ENCODE data around the gene COBL.

Gene COBL

DNA sequence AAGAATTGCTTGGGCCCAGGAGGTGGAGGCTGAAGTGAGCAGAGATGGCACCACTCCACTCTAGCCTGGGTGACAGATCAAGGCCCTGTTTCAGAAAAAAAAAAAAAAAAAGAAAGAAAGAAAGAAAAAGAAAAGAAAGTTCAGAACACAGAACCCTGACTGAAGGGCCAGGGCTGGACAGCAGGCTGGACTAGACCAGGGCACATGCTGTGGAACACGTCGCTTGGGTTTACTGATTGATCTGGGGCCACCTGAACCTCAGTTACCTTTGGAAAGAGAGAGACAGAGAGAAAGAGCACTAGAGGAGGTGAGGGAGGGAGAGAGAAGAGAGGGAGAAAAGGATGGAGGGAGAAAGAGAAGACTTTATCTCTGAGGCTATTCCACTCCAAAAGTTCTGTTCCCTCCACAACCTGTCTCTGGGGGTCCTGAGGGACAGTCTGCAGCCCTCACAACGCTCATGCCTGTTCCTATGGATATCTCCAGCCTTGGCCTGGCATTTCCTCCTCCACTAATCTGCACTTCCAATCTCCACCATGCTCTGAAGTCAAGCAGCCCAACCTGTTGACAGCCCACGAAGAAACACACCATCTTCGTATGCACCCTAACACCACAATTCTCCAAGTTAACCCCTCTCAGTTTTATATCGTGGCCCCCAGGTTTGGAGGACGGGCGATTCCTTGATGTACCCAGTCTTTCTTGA is 81.8 kb downstream of the COBL start:
- H3K27ac Mint-ChIP-seq = no peak overlapping the region
- H3K27me3 Mint-ChIP-seq = peaks cover 4% of the 10 kb centered on the region
- DNase-seq = no peak
- no peak overlapping the region for H3K4me3 Mint-ChIP-seq
- no peaks in the 10 kb centered on the region for H3K36me3 Mint-ChIP-seq (ENCODE audit: low read depth)
- H3K9me3 Mint-ChIP-seq = no peaks in the 10 kb centered on the region
- H3K4me1 Mint-ChIP-seq (ENCODE audit: low read depth) = no peaks in the 10 kb centered on the region

DNA sequence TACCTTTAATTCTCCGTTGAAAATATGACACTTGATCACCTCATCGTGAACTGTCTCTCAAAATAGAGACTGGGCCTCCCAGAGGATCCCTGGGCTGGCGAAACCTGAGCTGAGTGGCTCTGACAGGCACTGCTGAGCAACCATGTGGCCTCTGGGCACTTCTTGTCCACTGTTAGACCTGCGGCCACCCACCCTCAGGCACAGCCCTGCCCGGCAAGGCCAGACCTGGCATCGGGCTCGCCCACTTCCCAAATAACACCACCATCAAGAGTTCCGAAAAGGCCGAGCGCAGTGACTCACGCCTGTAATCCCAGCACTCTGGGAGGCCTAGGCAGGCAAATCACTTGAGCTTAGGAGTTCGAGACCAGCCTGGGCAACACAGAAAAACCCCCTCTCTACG is 82.5 kb downstream of the COBL start:
- no peaks in the 10 kb centered on the region for H3K9me3 Mint-ChIP-seq
- H3K36me3 Mint-ChIP-seq (ENCODE audit: low read depth) = no peaks in the 10 kb centered on the region
- DNase-seq = no peak
- no peaks in the 10 kb centered on the region for H3K4me1 Mint-ChIP-seq (ENCODE audit: low read depth)
- peaks cover 4% of the 10 kb centered on the region for H3K27me3 Mint-ChIP-seq
- no peak overlapping the region for H3K4me3 Mint-ChIP-seq
- no peak overlapping the region for H3K27ac Mint-ChIP-seq

DNA sequence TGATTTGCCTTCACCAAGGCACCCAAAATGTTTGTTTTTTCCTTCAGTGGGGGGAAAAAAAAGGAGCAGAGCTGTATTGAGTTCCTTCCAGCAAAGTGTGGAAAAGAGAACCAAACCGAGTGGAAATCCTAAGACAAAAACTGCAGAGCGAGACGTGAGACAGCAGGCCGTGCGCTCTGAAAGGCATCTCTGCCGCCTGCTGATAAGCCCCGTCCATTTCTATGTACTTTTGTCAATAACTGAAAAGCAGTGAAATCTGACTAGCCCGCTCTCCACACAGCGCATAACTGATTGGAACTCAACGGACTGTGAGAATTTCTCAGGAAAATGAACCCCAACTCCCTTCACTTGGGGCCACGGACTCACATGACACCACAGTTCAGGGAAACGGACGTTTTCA is 83.2 kb downstream of the COBL start:
- no peaks in the 10 kb centered on the region for H3K4me1 Mint-ChIP-seq (ENCODE audit: low read depth)
- H3K27me3 Mint-ChIP-seq = peaks cover 4% of the 10 kb centered on the region
- H3K9me3 Mint-ChIP-seq = no peaks in the 10 kb centered on the region
- H3K36me3 Mint-ChIP-seq (ENCODE audit: low read depth) = no peaks in the 10 kb centered on the region
- no peak overlapping the region for H3K4me3 Mint-ChIP-seq
- DNase-seq = no peak
- no peak overlapping the region for H3K27ac Mint-ChIP-seq

DNA sequence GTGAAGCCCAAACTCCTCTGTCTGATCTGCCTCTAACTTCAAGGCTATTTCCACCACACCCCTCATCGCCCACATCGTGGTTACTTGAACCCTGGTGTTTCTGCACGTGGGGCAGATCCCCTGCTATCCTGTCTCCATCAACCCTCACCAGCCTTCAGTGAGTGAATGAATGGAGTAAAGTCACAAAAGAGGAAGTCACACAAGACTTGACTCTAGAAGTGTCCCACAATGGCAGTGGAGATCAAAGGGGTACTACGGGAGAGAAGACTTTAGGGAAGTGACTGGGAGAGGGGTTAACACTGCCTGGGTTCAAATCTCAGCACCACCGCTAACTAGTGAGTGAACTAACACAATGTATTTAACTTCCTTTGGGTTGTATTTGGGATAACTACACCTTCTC is 85.9 kb downstream of the COBL start:
- Mint-ChIP-seq H3K4me1 (ENCODE audit: low read depth) (no peaks in the 10 kb centered on the region), H3K4me3 (no peak overlapping the region), H3K27ac (no peak overlapping the region), H3K9me3 (no peaks in the 10 kb centered on the region), H3K36me3 (ENCODE audit: low read depth) (no peaks in the 10 kb centered on the region), H3K27me3 (peaks cover 4% of the 10 kb centered on the region)
- DNase-seq = no peak

DNA sequence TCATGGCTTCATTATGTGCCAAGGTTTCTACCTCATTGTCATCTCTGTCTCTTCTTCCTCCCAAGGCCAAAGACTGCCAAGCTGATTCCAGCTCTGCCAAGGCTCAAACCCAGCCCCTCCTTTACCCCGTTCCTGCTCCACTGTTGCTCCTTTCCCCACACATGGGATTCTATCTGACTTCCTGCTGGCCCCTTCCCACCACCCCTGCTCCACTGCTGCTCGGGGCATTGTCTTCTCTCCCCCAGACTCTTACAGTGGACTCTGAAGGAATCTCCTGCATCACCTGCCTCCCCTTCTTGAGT is 86.3 kb downstream of the COBL start:
- Mint-ChIP-seq H3K36me3 (ENCODE audit: low read depth) (no peaks in the 10 kb centered on the region), H3K9me3 (no peaks in the 10 kb centered on the region), H3K27ac (no peak overlapping the region), H3K4me1 (ENCODE audit: low read depth) (no peaks in the 10 kb centered on the region), H3K4me3 (no peak overlapping the region), H3K27me3 (peaks cover 4% of the 10 kb centered on the region)
- no peak for DNase-seq

DNA sequence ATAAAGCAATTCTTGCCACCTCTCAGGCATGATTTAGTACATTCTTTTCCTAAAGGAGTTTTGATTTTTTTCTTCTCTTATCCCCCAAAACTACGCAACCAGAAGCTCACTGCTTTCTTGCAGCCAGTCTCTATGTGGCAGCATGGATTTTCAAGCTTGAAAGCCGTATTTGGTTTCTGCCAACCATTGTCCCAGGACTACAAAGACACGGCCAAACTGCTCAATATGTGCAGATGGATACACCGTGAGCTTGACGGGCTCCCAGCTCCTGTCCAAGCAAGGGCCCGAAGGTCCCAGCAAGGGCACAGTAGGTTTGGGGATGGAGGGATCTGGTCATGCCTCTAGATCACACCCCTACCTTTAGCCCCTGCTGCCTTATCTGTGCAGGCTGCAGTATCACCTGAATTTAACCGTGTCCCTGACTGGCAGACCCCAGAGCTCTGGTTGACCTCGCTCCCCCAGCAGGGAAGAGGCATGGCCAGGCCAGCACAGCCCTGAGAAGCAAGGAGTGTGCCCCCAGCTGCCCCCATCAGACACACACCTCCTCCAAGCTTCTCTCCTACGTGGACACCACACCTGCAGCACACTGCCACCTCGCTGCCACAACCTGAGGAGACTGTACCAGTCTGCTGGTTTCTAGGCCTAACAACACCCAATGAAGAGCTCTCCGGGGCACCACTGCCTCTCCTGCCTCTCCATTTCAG is 86.8 kb downstream of the COBL start:
- Mint-ChIP-seq H3K4me1 (ENCODE audit: low read depth) (no peaks in the 10 kb centered on the region), H3K36me3 (ENCODE audit: low read depth) (no peaks in the 10 kb centered on the region), H3K27me3 (peaks cover 4% of the 10 kb centered on the region), H3K27ac (no peak overlapping the region), H3K4me3 (no peak overlapping the region), H3K9me3 (no peaks in the 10 kb centered on the region)
- DNase-seq = no peak

DNA sequence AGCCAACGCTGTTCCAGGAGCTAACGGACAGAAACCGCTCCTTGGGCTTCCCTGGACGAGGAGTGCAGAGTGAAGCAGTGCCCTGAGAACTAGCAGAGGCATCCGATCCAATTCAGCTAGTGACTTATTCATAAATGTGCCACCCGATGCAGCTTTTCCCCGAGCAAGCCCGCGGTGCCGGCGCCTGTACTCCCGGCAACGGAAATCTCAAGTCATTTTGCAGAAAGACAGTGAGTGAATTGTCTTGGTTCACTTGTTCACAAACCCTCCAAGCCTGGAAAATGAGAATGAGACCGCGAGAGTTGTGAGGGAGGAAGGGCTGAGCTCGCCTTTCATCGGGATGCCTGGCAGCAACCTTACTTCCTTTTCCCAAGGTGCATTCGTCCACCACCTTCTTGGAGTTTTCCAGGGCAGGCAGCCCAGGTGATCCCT is 87.5 kb downstream of the COBL start:
- H3K27ac Mint-ChIP-seq = no peak overlapping the region
- DNase-seq = no peak
- H3K9me3 Mint-ChIP-seq = no peaks in the 10 kb centered on the region
- no peak overlapping the region for H3K4me3 Mint-ChIP-seq
- H3K4me1 Mint-ChIP-seq (ENCODE audit: low read depth) = no peaks in the 10 kb centered on the region
- H3K27me3 Mint-ChIP-seq = peaks cover 4% of the 10 kb centered on the region
- H3K36me3 Mint-ChIP-seq (ENCODE audit: low read depth) = no peaks in the 10 kb centered on the region

DNA sequence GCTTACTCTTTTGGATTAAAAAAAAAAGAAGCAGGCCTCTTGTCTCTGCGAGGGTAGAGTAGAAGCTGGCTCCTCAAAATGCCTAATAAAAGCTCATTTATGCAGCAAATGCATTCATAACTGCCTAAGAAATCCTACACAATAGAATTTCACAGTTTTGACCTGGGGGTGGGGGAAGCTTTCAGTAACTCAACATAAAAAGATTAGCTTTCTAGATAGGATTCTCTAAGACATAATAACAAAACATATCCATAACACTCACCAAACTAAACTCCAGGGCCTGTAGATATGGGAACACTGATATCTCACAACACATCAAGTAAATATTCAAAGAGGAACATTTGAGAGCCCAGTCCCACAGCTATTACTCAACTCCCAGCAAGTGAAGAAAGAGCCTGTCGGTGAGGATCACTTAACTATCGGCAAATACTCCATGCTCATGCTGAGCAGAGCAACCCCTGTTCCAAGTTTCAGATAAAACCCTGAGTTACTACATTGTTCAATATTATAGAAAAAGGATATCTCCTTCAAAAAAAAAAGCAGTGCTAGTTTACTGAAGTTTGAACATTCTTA is 88.1 kb downstream of the COBL start:
- Mint-ChIP-seq H3K9me3 (no peaks in the 10 kb centered on the region), H3K4me3 (no peak overlapping the region), H3K27ac (no peak overlapping the region), H3K27me3 (peaks cover 4% of the 10 kb centered on the region), H3K36me3 (ENCODE audit: low read depth) (no peaks in the 10 kb centered on the region), H3K4me1 (ENCODE audit: low read depth) (no peaks in the 10 kb centered on the region)
- no peak for DNase-seq

DNA sequence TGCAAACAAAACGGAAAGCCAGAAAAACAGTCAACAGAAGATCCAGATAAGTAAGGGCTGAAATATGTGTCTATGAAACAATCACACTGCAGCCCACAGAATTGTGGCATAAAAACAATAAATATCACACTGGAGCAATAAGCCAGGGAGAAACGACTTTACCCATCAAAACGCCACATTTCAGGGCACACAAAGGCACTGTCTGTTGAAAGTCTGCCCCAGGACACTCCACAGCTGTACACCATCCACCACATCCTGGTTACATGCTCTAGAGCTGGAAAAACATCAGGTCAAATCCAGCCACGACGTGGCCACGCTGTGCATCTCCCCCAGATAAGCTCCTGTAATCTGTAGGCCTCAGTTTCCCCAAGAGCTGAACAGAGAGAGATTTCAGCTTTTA is 88.7 kb downstream of the COBL start:
- Mint-ChIP-seq H3K27me3 (peaks cover 4% of the 10 kb centered on the region), H3K4me1 (ENCODE audit: low read depth) (no peaks in the 10 kb centered on the region), H3K4me3 (no peak overlapping the region), H3K27ac (no peak overlapping the region), H3K36me3 (ENCODE audit: low read depth) (no peaks in the 10 kb centered on the region), H3K9me3 (no peaks in the 10 kb centered on the region)
- no peak for DNase-seq

DNA sequence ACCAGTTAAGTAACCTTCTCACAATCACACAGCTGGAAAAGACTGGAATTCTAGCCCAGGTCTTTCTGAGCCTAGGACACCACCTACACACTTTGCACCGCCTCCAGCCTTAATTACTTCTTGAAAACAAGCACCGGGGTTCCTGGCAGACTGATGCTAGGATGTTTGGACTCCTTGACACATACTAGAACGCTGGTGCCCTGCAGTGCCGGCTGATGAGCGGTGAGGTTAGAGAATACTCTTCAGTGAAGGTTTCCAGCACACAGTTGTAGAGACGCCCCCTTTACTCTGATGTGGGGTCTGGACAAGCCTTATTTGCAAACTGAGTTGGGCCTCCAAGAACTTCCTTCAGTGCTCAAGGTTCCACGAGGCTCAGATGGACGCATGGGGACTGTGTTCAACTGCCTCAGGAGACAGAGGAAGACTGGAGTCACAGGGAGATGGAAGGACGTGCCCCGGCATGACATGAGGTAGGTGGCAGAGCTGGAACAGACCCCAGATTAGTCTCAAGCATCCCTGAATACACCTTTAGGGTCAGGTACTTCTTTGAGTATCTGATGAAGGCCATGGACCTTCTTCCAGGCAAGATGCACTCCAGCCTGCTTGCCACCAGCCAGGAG is 89.6 kb downstream of the COBL start:
- H3K27ac Mint-ChIP-seq = no peak overlapping the region
- no peaks in the 10 kb centered on the region for H3K9me3 Mint-ChIP-seq
- peaks cover 4% of the 10 kb centered on the region for H3K27me3 Mint-ChIP-seq
- no peaks in the 10 kb centered on the region for H3K4me1 Mint-ChIP-seq (ENCODE audit: low read depth)
- no peak for DNase-seq
- no peak overlapping the region for H3K4me3 Mint-ChIP-seq
- no peaks in the 10 kb centered on the region for H3K36me3 Mint-ChIP-seq (ENCODE audit: low read depth)

DNA sequence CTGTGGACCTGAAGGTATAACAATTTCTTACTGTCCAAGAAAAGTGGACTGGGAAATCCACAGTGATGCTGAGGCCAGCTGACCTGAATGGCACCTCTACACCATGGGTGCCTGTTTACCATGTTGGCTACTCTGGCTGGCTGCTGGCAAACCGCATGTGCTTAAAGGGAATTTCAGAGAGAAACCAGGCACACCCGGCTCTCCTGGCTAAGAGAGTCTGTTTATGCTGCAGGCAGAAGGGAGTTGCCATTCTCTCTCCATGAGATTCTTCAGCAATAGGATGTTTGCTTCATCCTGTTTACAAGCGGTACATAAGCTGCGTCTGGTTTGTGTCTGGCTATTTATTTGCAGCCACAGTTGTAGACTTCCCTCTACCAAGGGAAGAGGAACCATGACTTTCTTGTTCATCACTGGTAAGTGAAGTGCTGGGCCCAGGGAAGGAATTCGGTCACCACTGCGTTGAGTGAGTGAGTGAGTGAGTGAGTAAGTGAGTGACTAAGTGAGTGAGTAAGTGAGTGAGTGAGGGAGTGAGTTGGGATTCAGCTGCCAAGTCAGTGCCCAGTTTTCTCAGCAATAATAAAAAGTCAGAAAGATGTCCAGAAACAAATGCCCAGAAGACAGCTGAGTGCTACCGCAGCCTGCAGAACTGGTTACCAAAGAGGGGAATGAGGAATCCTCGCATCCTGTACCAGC is 90.4 kb downstream of the COBL start:
- no peaks in the 10 kb centered on the region for H3K36me3 Mint-ChIP-seq (ENCODE audit: low read depth)
- peaks cover 4% of the 10 kb centered on the region for H3K27me3 Mint-ChIP-seq
- no peaks in the 10 kb centered on the region for H3K9me3 Mint-ChIP-seq
- H3K4me1 Mint-ChIP-seq (ENCODE audit: low read depth) = no peaks in the 10 kb centered on the region
- no peak overlapping the region for H3K27ac Mint-ChIP-seq
- H3K4me3 Mint-ChIP-seq = no peak overlapping the region
- no peak for DNase-seq

DNA sequence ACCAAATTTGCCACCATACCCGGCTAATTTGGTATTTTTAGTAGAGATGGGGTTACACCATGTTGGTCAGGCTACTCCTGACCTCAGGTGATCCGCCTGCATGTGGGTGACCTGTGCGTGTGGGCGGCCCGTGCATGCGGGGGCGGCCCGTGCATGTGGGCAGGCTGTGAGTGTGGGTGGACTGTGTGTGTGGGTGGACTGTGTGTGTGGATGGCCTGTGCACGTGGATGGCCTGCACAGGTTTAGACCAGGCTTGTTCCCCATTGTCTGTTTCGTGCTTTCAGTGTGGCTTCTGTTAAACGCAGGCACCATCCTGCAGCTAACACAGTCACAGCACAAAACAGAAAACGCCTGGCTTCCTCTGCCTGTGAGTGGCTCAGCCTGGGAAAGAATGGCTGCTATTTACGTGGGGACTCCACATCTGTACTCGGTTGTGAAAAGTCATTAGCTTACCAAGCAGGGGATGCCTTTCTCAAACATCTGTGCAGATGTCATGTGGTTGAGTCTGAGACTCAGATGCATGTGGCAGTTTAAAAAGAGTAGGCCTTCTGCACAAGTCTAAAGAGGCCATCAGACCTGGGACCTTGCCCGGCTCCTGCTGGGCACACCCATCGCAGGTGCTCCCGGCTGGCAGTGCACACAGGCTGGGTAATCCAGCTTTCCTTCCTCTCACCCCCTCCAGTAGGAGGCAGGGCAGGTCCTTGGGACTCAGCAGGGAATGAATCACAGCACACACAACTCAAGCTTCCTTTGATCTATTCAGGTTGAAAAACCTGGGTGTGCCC is 91.6 kb downstream of the COBL start:
- Mint-ChIP-seq H3K4me3 (no peak overlapping the region), H3K27me3 (peaks cover under 1% of the 10 kb centered on the region), H3K9me3 (no peaks in the 10 kb centered on the region), H3K27ac (no peak overlapping the region), H3K36me3 (ENCODE audit: low read depth) (no peaks in the 10 kb centered on the region), H3K4me1 (ENCODE audit: low read depth) (no peaks in the 10 kb centered on the region)
- no peak for DNase-seq

DNA sequence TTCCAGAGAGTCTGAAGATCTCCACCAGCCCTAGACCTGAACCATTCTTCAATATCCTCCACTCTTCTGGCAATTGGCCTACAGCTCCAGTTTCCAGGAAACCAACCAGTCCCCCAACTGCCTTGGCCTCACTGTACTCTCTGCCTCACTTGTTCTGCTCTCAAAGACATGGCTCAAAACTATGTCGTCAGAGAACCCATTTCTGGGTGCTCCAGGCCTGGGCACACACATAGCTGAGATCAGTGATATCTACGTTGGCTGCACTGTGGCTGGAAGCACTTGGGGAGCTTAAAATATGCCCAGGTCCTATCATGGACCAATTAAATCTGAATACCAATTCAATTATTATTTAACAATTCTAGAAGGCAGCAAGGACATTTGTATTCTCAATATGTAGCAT is 93.1 kb downstream of the COBL start:
- Mint-ChIP-seq H3K9me3 (no peaks in the 10 kb centered on the region), H3K27ac (no peak overlapping the region), H3K4me1 (ENCODE audit: low read depth) (no peaks in the 10 kb centered on the region), H3K36me3 (ENCODE audit: low read depth) (no peaks in the 10 kb centered on the region), H3K4me3 (no peak overlapping the region), H3K27me3 (no peaks in the 10 kb centered on the region)
- DNase-seq = no peak

DNA sequence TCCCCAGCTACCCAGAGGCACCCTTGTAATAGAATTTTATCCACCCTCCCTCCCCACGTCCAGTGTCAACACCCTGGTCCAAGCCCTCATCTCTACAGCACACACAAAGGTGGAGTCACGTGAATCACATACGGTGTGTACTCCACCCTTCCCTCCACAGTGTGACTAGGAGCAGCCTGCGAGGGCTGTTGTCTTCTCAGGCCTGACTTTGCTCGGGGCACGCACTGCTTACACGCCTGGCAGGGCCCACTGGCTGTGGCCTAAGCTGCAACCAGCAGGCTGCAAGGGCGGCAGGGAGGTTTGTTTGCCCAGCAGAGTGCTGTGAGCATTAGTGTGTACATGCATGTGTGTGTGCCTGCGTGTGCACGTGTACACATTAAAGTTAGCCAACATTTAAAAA is 93.7 kb downstream of the COBL start:
- H3K4me1 Mint-ChIP-seq (ENCODE audit: low read depth) = no peaks in the 10 kb centered on the region
- H3K27me3 Mint-ChIP-seq = no peaks in the 10 kb centered on the region

More for the DNA sequence above, 93.7 kb downstream of the COBL start:
- no peaks in the 10 kb centered on the region for H3K36me3 Mint-ChIP-seq (ENCODE audit: low read depth)
- DNase-seq = no peak
- H3K4me3 Mint-ChIP-seq = no peak overlapping the region
- H3K9me3 Mint-ChIP-seq = no peaks in the 10 kb centered on the region
- H3K27ac Mint-ChIP-seq = no peak overlapping the region

Data from activated T-cell treated with anti-CD3 and anti-CD28 coated beads, Interleukin-2, amount 50 U/mL, for 24 hours (primary cell).